Breast epithelium (tissue), 4 donors: Measurements from ENCODE around the gene CD83. TPM values are rescaled to one million over a fixed set of nuclear protein-coding genes. Genes with fewer than 3 reads are reported as not detected.

ENCODE experiments used
- DNase-seq, 2 donors: peaks; one replicate each; pipeline ENCODE4 v3.0.0-alpha.2; 2019; ENCODE audit warnings: low spot score in 2 of 2
- H3K27ac ChIP-seq, 2 donors: fragments of 200-600 bp; sonication (generic) in 1 of 2; one replicate each; pipeline ENCODE4 v1.5.1; 2016 to 2019; ENCODE audit warnings: mild to moderate bottlenecking in 1 of 2
- H3K27me3 ChIP-seq, 2 donors: fragments of 200-600 bp; sonication (generic) in 1 of 2; one replicate each; pipeline versions ENCODE4 v1.5.1 to v1.6.0; 2017 to 2019; ENCODE audit warnings: control low read depth in 1 of 2, mild to moderate bottlenecking in 1 of 2
- H3K36me3 ChIP-seq: fragments of 200-600 bp; one replicate; pipeline ENCODE4 v1.5.1; 2019
- H3K4me1 ChIP-seq, 2 donors: fragments of 200-600 bp; sonication (generic); one replicate each; pipeline ENCODE4 v1.5.1; 2016 to 2019; ENCODE audit warnings: control low read depth in 1 of 2
- H3K4me3 ChIP-seq, 3 donors: fragments of 200-600 bp; sonication (generic); 1 replicate in 2 of 3; 2 replicates in 1 of 3; pipeline ENCODE4 v1.5.1; 2016 to 2019; ENCODE audit warnings: mild to moderate bottlenecking in 3 of 3, moderate library complexity in 2 of 3
- H3K9me3 ChIP-seq, 2 donors: fragments of 200-600 bp; sonication (generic) in 1 of 2; one replicate each; pipeline ENCODE4 v1.5.1; 2016 to 2019; ENCODE audit warnings: control low read depth in 1 of 2
- CTCF ChIP-seq, 3 donors: fragments of 450-650 bp; IDR thresholded peaks; one replicate each; pipeline ENCODE4 v1.5.1; 2016 to 2017; ENCODE audit warnings: antibody characterized with exemption in 3 of 3, mild to moderate bottlenecking in 3 of 3, moderate library complexity in 3 of 3
- POLR2A ChIP-seq: fragments of 450-650 bp; IDR thresholded peaks from one replicate; pipeline ENCODE4 v1.6.1; 2016; ENCODE audit warnings: antibody characterized with exemption, mild to moderate bottlenecking, moderate library complexity
- POLR2AphosphoS5 ChIP-seq, 3 donors: sonication (generic); formaldehyde crosslinking; IDR thresholded peaks; one replicate each; pipeline ENCODE4 v1.6.1; 2017; ENCODE audit warnings: antibody characterized with exemption in 3 of 3
- intact Hi-C: fragments of 100-400 bp; cut with DNase I; formaldehyde crosslinking; loops from one replicate; pipeline ENCODE4 v1.15.1; 2023; ENCODE audit warnings: low total_unique reads
- total RNA-seq, 3 donors: library from RNA; depleted of rRNA; stranded (reverse); fragments of >200 nt; gene quantifications; one replicate each; pipeline ENCODE4 v1.1.0, GENCODE V29; 2016

The CD83 gene
- total RNA-seq, 3 donors from 2014 or later, result 2.9 to 18.4 (median 4.0) TPM

GRCh38 chr6:14118446-14118845 is 874 bp downstream of the CD83 start:
- intact Hi-C loops, result loop anchor here (5.0 kb wide), 1 partner anchor 1419 kb away; no protein-coding TSS in a partner anchor
- Histone ChIP-seq H3K27me3 (no peaks in the 10 kb centered on the region), H3K9me3 (no peaks in the 10 kb centered on the region), H3K4me1 (peaks cover 0 to 5% of the 10 kb centered on the region in 2 donors), H3K36me3 (no peaks in the 10 kb centered on the region), H3K27ac (no peak overlapping the region), H3K4me3 (peak overlapping the region; percentile 51 to 72 (median 66))
- TF ChIP-seq CTCF (IDR thresholded peaks at IDR 0.05) (no peak), POLR2AphosphoS5 (IDR thresholded peaks at IDR 0.05) (no peak), POLR2A (no peak)
- no peak for DNase-seq

- TF ChIP-seq POLR2AphosphoS5 (IDR thresholded peaks at IDR 0.05) (no peak), CTCF (IDR thresholded peaks at IDR 0.05) (no peak), POLR2A (no peak)
- H3K27me3 ChIP-seq, result no peaks in the 10 kb centered on the region
- intact Hi-C loops, result loop anchor here (5.0 kb wide), 1 partner anchor 1418 kb away; no protein-coding TSS in a partner anchor
- H3K4me3 ChIP-seq, result no peak overlapping the region
- no peak overlapping the region for H3K27ac ChIP-seq
- no peaks in the 10 kb centered on the region for H3K36me3 ChIP-seq
- DNase-seq, result no peak
- H3K9me3 ChIP-seq, result no peaks in the 10 kb centered on the region
- peaks cover 0 to 5% of the 10 kb centered on the region in 2 donors for H3K4me1 ChIP-seq
Measured at GRCh38 chr6:14119784-14120183, 2.2 kb downstream of the CD83 start.

- no peak for DNase-seq
- intact Hi-C loops, result no loop called here
- Histone ChIP-seq H3K9me3 (no peaks in the 10 kb centered on the region), H3K4me1 (peaks cover 0 to 5% of the 10 kb centered on the region in 2 donors), H3K27me3 (no peaks in the 10 kb centered on the region), H3K4me3 (no peak overlapping the region), H3K36me3 (no peaks in the 10 kb centered on the region), H3K27ac (no peak overlapping the region)
- TF ChIP-seq POLR2AphosphoS5 (IDR thresholded peaks at IDR 0.05), result no peak
- no peak for TF ChIP-seq POLR2A
- no peak for TF ChIP-seq CTCF (IDR thresholded peaks at IDR 0.05)
Measured at GRCh38 chr6:14120546-14120945, 3.0 kb downstream of the CD83 start.

- Histone ChIP-seq H3K9me3 (no peaks in the 10 kb centered on the region), H3K4me1 (peaks cover 0 to 5% of the 10 kb centered on the region in 2 donors), H3K4me3 (no peak overlapping the region), H3K36me3 (no peaks in the 10 kb centered on the region), H3K27ac (no peak overlapping the region), H3K27me3 (no peaks in the 10 kb centered on the region)
- DNase-seq, result no peak
- intact Hi-C loops, result no loop called here
- TF ChIP-seq CTCF (IDR thresholded peaks at IDR 0.05) (no peak), POLR2AphosphoS5 (IDR thresholded peaks at IDR 0.05) (no peak), POLR2A (no peak)
Measured at GRCh38 chr6:14121936-14122344, 4.4 kb downstream of the CD83 start.

GRCh38 chr6:14123386-14124111 is 6.0 kb downstream of the CD83 start:
- H3K27ac ChIP-seq, result no peak overlapping the region
- H3K36me3 ChIP-seq, result no peaks in the 10 kb centered on the region
- intact Hi-C loops, result no loop called here
- H3K9me3 ChIP-seq, result no peaks in the 10 kb centered on the region
- no peak for TF ChIP-seq POLR2AphosphoS5 (IDR thresholded peaks at IDR 0.05)
- TF ChIP-seq CTCF (IDR thresholded peaks at IDR 0.05), result no peak
- no peak for TF ChIP-seq POLR2A
- no peak overlapping the region for H3K4me3 ChIP-seq
- DNase-seq, result no peak
- no peaks in the 10 kb centered on the region for H3K27me3 ChIP-seq
- peaks cover 0 to 2% of the 10 kb centered on the region in 2 donors for H3K4me1 ChIP-seq
